Mesothelial cell of epicardium (in vitro differentiated cells): Measurements from ENCODE around the gene TAS1R3. TPM values are rescaled to one million over a fixed set of nuclear protein-coding genes. Genes with fewer than 3 reads are reported as not detected.

Source experiments
- DNase-seq, 2 experiments: peaks; one replicate each; pipeline ENCODE4 v3.0.0; 2021; ENCODE audit warnings: low spot score in 2 of 2; ENCODE audit not compliant: unreplicated experiment in 2 of 2
- H3K27ac Mint-ChIP-seq: 2 replicates; pipeline ENCODE4 v1.8.0; 2021; ENCODE audit warnings: mixed read lengths
- H3K27me3 Mint-ChIP-seq: 2 replicates; pipeline ENCODE4 v1.8.0; 2021; ENCODE audit warnings: low read depth, mixed read lengths
- H3K36me3 Mint-ChIP-seq: 2 replicates; pipeline ENCODE4 v1.8.0; 2021; ENCODE audit warnings: mixed read lengths
- H3K4me1 Mint-ChIP-seq: 2 replicates; pipeline ENCODE4 v1.8.0; 2021; ENCODE audit warnings: mixed read lengths
- H3K4me3 Mint-ChIP-seq: 2 replicates; pipeline ENCODE4 v1.8.0; 2021; ENCODE audit warnings: mild to moderate bottlenecking, moderate library complexity, mixed read lengths
- H3K9me3 Mint-ChIP-seq: 2 replicates; pipeline ENCODE4 v1.8.0; 2021; ENCODE audit warnings: mixed read lengths
- CTCF ChIP-seq: fragments of 200-600 bp; sonication (generic); IDR thresholded peaks from one replicate; pipeline ENCODE4 v1.5.0; 2021; ENCODE audit warnings: antibody characterized with exemption; ENCODE audit not compliant: unreplicated experiment
- total RNA-seq: library from RNA; stranded (reverse); gene quantifications from 3 replicates; pipeline ENCODE4 v1.2.1, GENCODE V29; 2021

Gene TAS1R3
- total RNA-seq, 1 donor from 2014 or later, result 0.98 TPM

GRCh38 chr1:1319646-1319941 is 11.5 kb upstream of the TAS1R3 start:
- Mint-ChIP-seq H3K4me1 (peaks cover 19% of the 10 kb centered on the region), H3K9me3 (no peaks in the 10 kb centered on the region), H3K36me3 (peaks cover 4% of the 10 kb centered on the region), H3K27ac (peak overlapping the region; percentile 50), H3K27me3 (no peaks in the 10 kb centered on the region), H3K4me3 (no peak overlapping the region)
- no peak for TF ChIP-seq CTCF
- no peak for DNase-seq

GRCh38 chr1:1320666-1321448 is 10.2 kb upstream of the TAS1R3 start:
- H3K27ac Mint-ChIP-seq, result no peak overlapping the region
- no peaks in the 10 kb centered on the region for H3K27me3 Mint-ChIP-seq
- no peaks in the 10 kb centered on the region for H3K9me3 Mint-ChIP-seq
- H3K36me3 Mint-ChIP-seq, result peaks cover 4% of the 10 kb centered on the region
- no peak overlapping the region for H3K4me3 Mint-ChIP-seq
- H3K4me1 Mint-ChIP-seq, result peaks cover 17% of the 10 kb centered on the region
- no peak for DNase-seq
- no peak for TF ChIP-seq CTCF

GRCh38 chr1:1321477-1321876 is 9.6 kb upstream of the TAS1R3 start:
- peaks cover 19% of the 10 kb centered on the region for H3K4me1 Mint-ChIP-seq
- H3K9me3 Mint-ChIP-seq, result no peaks in the 10 kb centered on the region
- DNase-seq, result no peak
- TF ChIP-seq CTCF, result no peak
- H3K27ac Mint-ChIP-seq, result no peak overlapping the region
- no peak overlapping the region for H3K4me3 Mint-ChIP-seq
- H3K36me3 Mint-ChIP-seq, result peaks cover 4% of the 10 kb centered on the region
- H3K27me3 Mint-ChIP-seq, result no peaks in the 10 kb centered on the region

- Mint-ChIP-seq H3K4me3 (peak overlapping the region; percentile 85), H3K27me3 (no peaks in the 10 kb centered on the region), H3K27ac (no peak overlapping the region), H3K36me3 (peaks cover 2% of the 10 kb centered on the region), H3K4me1 (peaks cover 17% of the 10 kb centered on the region), H3K9me3 (no peaks in the 10 kb centered on the region)
- TF ChIP-seq CTCF, result no peak
- DNase-seq, result no peak
These were observed 8.7 kb upstream of the TAS1R3 start for GRCh38 chr1:1322418-1322817.

GRCh38 chr1:1322952-1323351 is 8.1 kb upstream of the TAS1R3 start:
- no peak for DNase-seq
- Mint-ChIP-seq H3K27ac (no peak overlapping the region), H3K27me3 (no peaks in the 10 kb centered on the region), H3K9me3 (no peaks in the 10 kb centered on the region), H3K4me1 (peaks cover 16% of the 10 kb centered on the region), H3K4me3 (peak overlapping the region; percentile 85), H3K36me3 (peaks cover 2% of the 10 kb centered on the region)
- no peak for TF ChIP-seq CTCF
